GM21717 (cell line): ENCODE data around the gene EPG5.
"Not testable (repeated sequence)": the region's sequence is repeated elsewhere in the genome, so short reads cannot be mapped to it uniquely, and the experiment has no call there.

ENCODE experiments used
- ATAC-seq: cut with Tn5 transposase; IDR thresholded peaks from one replicate; pipeline ENCODE4 v1.9.1; 2021; ENCODE audit warnings: mild to moderate bottlenecking, moderate library complexity; ENCODE audit not compliant: unreplicated experiment

Gene EPG5

GRCh38 chr18:45841060-45841764, 125.9 kb downstream of the EPG5 start:
- ATAC-seq, result no peak

- no peak for ATAC-seq
Measured at GRCh38 chr18:45839414-45840395, 127.4 kb downstream of the EPG5 start.

GRCh38 chr18:45838302-45839070, 128.6 kb downstream of the EPG5 start:
- ATAC-seq, result no peak

GRCh38 chr18:45837283-45838070, 129.7 kb downstream of the EPG5 start:
- no peak for ATAC-seq

- ATAC-seq, result no peak
Measured at GRCh38 chr18:45836242-45837205, 130.6 kb downstream of the EPG5 start.

- ATAC-seq, result no peak
Measured at GRCh38 chr18:45835057-45835636, 132.0 kb downstream of the EPG5 start.

GRCh38 chr18:45834306-45834705, 132.8 kb downstream of the EPG5 start:
- ATAC-seq, result no peak

- no peak for ATAC-seq
Measured at GRCh38 chr18:45833846-45834245, 133.3 kb downstream of the EPG5 start.

GRCh38 chr18:45830917-45831316, 136.2 kb downstream of the EPG5 start:
- no peak for ATAC-seq

GRCh38 chr18:45829855-45830254, 137.3 kb downstream of the EPG5 start:
- no peak for ATAC-seq

- no peak for ATAC-seq
Measured at GRCh38 chr18:45828917-45829811, 138.0 kb downstream of the EPG5 start.

GRCh38 chr18:45826716-45827115, 140.4 kb downstream of the EPG5 start:
- ATAC-seq, result not testable (repeated sequence)

- no peak for ATAC-seq
Measured at GRCh38 chr18:45826084-45826483, 141.0 kb downstream of the EPG5 start.

- no peak for ATAC-seq
Measured at GRCh38 chr18:45825258-45826044, 141.7 kb downstream of the EPG5 start, which contains the start of gene SIGLEC15. Gene SIGLEC15 (plus strand): TSS chr18:45825675. CDS start chr18:45825729, 54 bp downstream.

GRCh38 chr18:45821711-45822110, 145.4 kb downstream of the EPG5 start:
- ATAC-seq, result no peak

- ATAC-seq, result no peak
Measured at GRCh38 chr18:45821026-45821425, 146.1 kb downstream of the EPG5 start.
